Large intestine (tissue), 3 donors: ENCODE data around the gene ZNF519. TPM values are rescaled to one million over a fixed set of nuclear protein-coding genes. Genes with fewer than 3 reads are reported as not detected.
"Not testable (repeated sequence)": the region's sequence is repeated elsewhere in the genome, so short reads cannot be mapped to it uniquely, and the experiment has no call there.

Source experiments
- DNase-seq, 2 donors: peaks; one replicate each; pipeline versions ENCODE4 v3.0.0 to v3.0.0-alpha.2; 2013
- H3K27ac ChIP-seq: one replicate; pipeline ENCODE4 v1.5.1; 2013; ENCODE audit warnings: low read length
- H3K27me3 ChIP-seq: 2 replicates; pipeline ENCODE4 v1.6.1; 2013; ENCODE audit warnings: low read length; ENCODE audit not compliant: control insufficient read depth, insufficient read depth
- H3K36me3 ChIP-seq: 2 replicates; pipeline ENCODE4 v1.6.1; 2013; ENCODE audit warnings: low read length; ENCODE audit not compliant: control insufficient read depth, insufficient read depth
- H3K4me1 ChIP-seq: one replicate; pipeline ENCODE4 v1.6.1; 2013; ENCODE audit warnings: low read length; ENCODE audit not compliant: control insufficient read depth, insufficient read depth
- H3K4me3 ChIP-seq: one replicate; pipeline ENCODE4 v1.5.1; 2013; ENCODE audit warnings: low read length
- H3K9me3 ChIP-seq: one replicate; pipeline ENCODE4 v1.6.1; 2013; ENCODE audit warnings: mild to moderate bottlenecking, low read depth, low read length, moderate library complexity; ENCODE audit not compliant: control insufficient read depth
- WGBS: methylation state at CpG from one replicate; pipeline ENCODE4 v1.1.5; 2013; ENCODE audit warnings: low lambda C conversion rate; ENCODE audit not compliant: insufficient coverage; 5-methylcytosine and 5-hydroxymethylcytosine counted together
- polyA plus RNA-seq: library from polyadenylated mRNA; unstranded; fragments of 120-200 nt; gene quantifications from one replicate; pipeline ENCODE4 v1.2.1, GENCODE V29; 2013

The ZNF519 gene
- polyA plus RNA-seq, 1 donor = 7.2 TPM

GRCh38 chr18:14172142-14173115 is 40.2 kb upstream of the ZNF519 start:
- not testable (repeated sequence) for H3K4me3 ChIP-seq, H3K27me3 ChIP-seq, DNase-seq, H3K9me3 ChIP-seq, H3K4me1 ChIP-seq, H3K27ac ChIP-seq, H3K36me3 ChIP-seq
- WGBS = 83% methylated on average over 1 of the region's 6 CpGs

GRCh38 chr18:14171301-14172141 is 39.3 kb upstream of the ZNF519 start:
- not testable (repeated sequence) for H3K4me3 ChIP-seq, DNase-seq

GRCh38 chr18:14170367-14171036 is 38.3 kb upstream of the ZNF519 start:
- not testable (repeated sequence) for H3K9me3 ChIP-seq, H3K27me3 ChIP-seq, H3K27ac ChIP-seq, H3K36me3 ChIP-seq, H3K4me3 ChIP-seq, DNase-seq, H3K4me1 ChIP-seq
- WGBS = no CpG with 5 or more reads among the region's 6 CpGs

More at GRCh38 chr18:14171301-14172141, 39.3 kb upstream of the ZNF519 start:
- not testable (repeated sequence) for H3K27me3 ChIP-seq, H3K4me1 ChIP-seq, H3K36me3 ChIP-seq, H3K9me3 ChIP-seq, H3K27ac ChIP-seq
- no CpG with 5 or more reads among the region's 5 CpGs for WGBS

- H3K36me3 ChIP-seq, H3K4me3 ChIP-seq, H3K9me3 ChIP-seq, DNase-seq, H3K27ac ChIP-seq, H3K27me3 ChIP-seq, H3K4me1 ChIP-seq: not testable (repeated sequence)
- no CpG with 5 or more reads among the region's 8 CpGs for WGBS
Observed at GRCh38 chr18:14162915-14163314, 30.7 kb upstream of the ZNF519 start.

GRCh38 chr18:14151564-14152113 is 19.4 kb upstream of the ZNF519 start:
- H3K27ac ChIP-seq, H3K4me3 ChIP-seq, H3K36me3 ChIP-seq, H3K9me3 ChIP-seq, DNase-seq, H3K4me1 ChIP-seq, H3K27me3 ChIP-seq: not testable (repeated sequence)
- WGBS = no CpG with 5 or more reads among the region's 8 CpGs

GRCh38 chr18:14150766-14151165 is 18.5 kb upstream of the ZNF519 start:
- WGBS = no CpG with 5 or more reads among the region's 11 CpGs
- not testable (repeated sequence) for DNase-seq

GRCh38 chr18:14149916-14150420 is 17.7 kb upstream of the ZNF519 start:
- DNase-seq, H3K36me3 ChIP-seq, H3K9me3 ChIP-seq, H3K27ac ChIP-seq, H3K27me3 ChIP-seq, H3K4me1 ChIP-seq, H3K4me3 ChIP-seq: not testable (repeated sequence)
- no CpG with 5 or more reads among the region's 20 CpGs for WGBS

More at GRCh38 chr18:14150766-14151165, 18.5 kb upstream of the ZNF519 start:
- not testable (repeated sequence) for H3K4me3 ChIP-seq, H3K4me1 ChIP-seq, H3K9me3 ChIP-seq, H3K27me3 ChIP-seq, H3K27ac ChIP-seq, H3K36me3 ChIP-seq

- H3K4me1 ChIP-seq, H3K27me3 ChIP-seq, DNase-seq, H3K27ac ChIP-seq, H3K36me3 ChIP-seq, H3K4me3 ChIP-seq, H3K9me3 ChIP-seq: not testable (repeated sequence)
- no CpG with 5 or more reads among the region's 9 CpGs for WGBS
Observed at GRCh38 chr18:14149121-14149850, 17.1 kb upstream of the ZNF519 start.

GRCh38 chr18:14147935-14148865 is 16.0 kb upstream of the ZNF519 start:
- not testable (repeated sequence) for H3K4me3 ChIP-seq, H3K36me3 ChIP-seq, H3K9me3 ChIP-seq, H3K27ac ChIP-seq, DNase-seq, H3K27me3 ChIP-seq, H3K4me1 ChIP-seq
- WGBS = no CpG with 5 or more reads among the region's 24 CpGs
